CD4-positive, alpha-beta T cell (primary cell): ENCODE results near the gene NOS1AP. TPM values are rescaled to one million over a fixed set of nuclear protein-coding genes. Genes with fewer than 3 reads are reported as not detected.

Source experiments
- ATAC-seq: fragments of 200-7000 bp; cut with Tn5 transposase; one replicate; pipeline ENCODE4 v1.10.0; 2022; ENCODE audit warnings: mild to moderate bottlenecking; ENCODE audit not compliant: poor library complexity
- CTCF ChIA-PET: fragments of 350-600 bp; sonication (Branson Sonifier 250); formaldehyde crosslinking; loops from one replicate; lab custom pipeline; 2021; ENCODE audit warnings: antibody characterized with exemption, inconsistent platforms; lab: Charles Lee
- POLR2A ChIA-PET: fragments of 350-600 bp; sonication (Branson Sonifier 250); formaldehyde crosslinking; loops from one replicate; lab custom pipeline; 2021; ENCODE audit warnings: antibody characterized with exemption, inconsistent platforms; lab: Charles Lee
- DNase-seq, 14 experiments: peaks; one replicate each; pipeline ENCODE4 v3.0.0-alpha.2; 2013 to 2020; ENCODE audit warnings: mixed read lengths in 2 of 14
- H3K27ac ChIP-seq, 2 donors: one replicate each; pipeline versions ENCODE4 v1.5.1 to v1.7.0; 2013; ENCODE audit warnings: low read length in 2 of 2, low read depth in 1 of 2, mild to moderate bottlenecking in 1 of 2
- H3K27me3 ChIP-seq, 2 experiments: 1 replicate in 1 of 2; 2 replicates in 1 of 2; pipeline versions ENCODE4 v1.6.1 to v1.7.0; 2013; ENCODE audit warnings: low read length in 2 of 2, control low read depth in 1 of 2, mild to moderate bottlenecking in 1 of 2, moderate library complexity in 1 of 2; ENCODE audit not compliant: insufficient read depth in 2 of 2, control insufficient read depth in 1 of 2
- H3K36me3 ChIP-seq: one replicate; pipeline ENCODE4 v1.6.1; 2013; ENCODE audit warnings: low read length, control low read depth; ENCODE audit not compliant: insufficient read depth
- H3K4me1 ChIP-seq: one replicate; pipeline ENCODE4 v1.6.1; 2013; ENCODE audit warnings: low read length, control low read depth; ENCODE audit not compliant: insufficient read depth
- H3K4me3 ChIP-seq: one replicate; pipeline ENCODE4 v1.5.1; 2013; ENCODE audit warnings: mild to moderate bottlenecking, low read length, moderate library complexity
- H3K9me3 ChIP-seq, 2 experiments: 1 replicate in 1 of 2; 2 replicates in 1 of 2; pipeline versions ENCODE4 v1.6.1 to v1.7.0; 2013; ENCODE audit warnings: low read length in 2 of 2, mild to moderate bottlenecking in 2 of 2, control low read depth in 1 of 2, moderate library complexity in 1 of 2; ENCODE audit not compliant: control insufficient read depth in 1 of 2, insufficient read depth in 1 of 2
- H3K27ac Mint-ChIP-seq: one replicate; pipeline ENCODE4 v1.8.0; 2020; ENCODE audit warnings: mixed read lengths
- H3K27me3 Mint-ChIP-seq: one replicate; pipeline ENCODE4 v1.8.0; 2021; ENCODE audit warnings: mixed read lengths
- H3K36me3 Mint-ChIP-seq: one replicate; pipeline ENCODE4 v1.8.0; 2021; ENCODE audit warnings: low read depth, mixed read lengths
- H3K4me1 Mint-ChIP-seq: one replicate; pipeline ENCODE4 v1.8.0; 2021; ENCODE audit warnings: low read depth, mixed read lengths
- H3K4me3 Mint-ChIP-seq: one replicate; pipeline ENCODE4 v1.8.0; 2020; ENCODE audit warnings: mild to moderate bottlenecking, mixed read lengths
- H3K9me3 Mint-ChIP-seq: one replicate; pipeline ENCODE4 v1.8.0; 2020; ENCODE audit warnings: mixed read lengths
- CTCF ChIP-seq: fragments of 200-600 bp; IDR thresholded peaks from one replicate; pipeline ENCODE4 v1.8.0; 2022; ENCODE audit warnings: antibody characterized with exemption, mild to moderate bottlenecking
- intact Hi-C, 2 experiments: fragments of 100-400 bp; cut with DNase I in 1 of 2; cut with micrococcal nuclease in 1 of 2; formaldehyde crosslinking; loops; one replicate each; pipeline versions ENCODE4 v1.15.1 to v1.9.0; 2023 to 2025; cut with DNase I, micrococcal nuclease
- total RNA-seq, 174 experiments: library from RNA in 2 of 174; stranded (reverse) in 2 of 174; gene quantifications; one replicate each; pipeline ENCODE4 v1.2.3 and lab custom pipeline; 2021 to 2026

NOS1AP gene
- total RNA-seq, 2 experiments from 2014 or later: not detected

DNA sequence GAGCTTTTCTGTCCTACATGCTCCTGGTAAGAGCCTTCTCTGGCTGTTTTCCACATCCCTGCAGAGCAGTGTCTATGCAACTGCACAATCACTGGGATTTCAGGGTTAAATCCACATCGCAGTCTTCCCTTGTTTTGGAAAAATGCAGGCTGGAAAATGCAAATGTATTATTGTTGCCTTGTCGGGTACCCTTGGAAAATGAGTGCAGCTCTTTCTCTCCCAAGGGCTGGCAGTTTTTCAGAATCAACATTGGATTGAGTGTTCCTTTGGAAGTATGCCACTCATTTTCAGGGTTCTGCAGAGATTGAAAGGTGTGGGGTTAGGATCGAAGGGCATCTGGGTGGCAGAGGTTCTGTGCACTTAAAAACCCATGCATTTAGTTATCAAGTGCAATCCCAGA lies 3.2 kb downstream of the NOS1AP start:
- TF ChIP-seq CTCF: no peak
- CTCF ChIA-PET: no interaction called here
- intact Hi-C loops: loop anchor here in 1 of 2 experiments (5.0 kb wide), 1 partner anchor 425 kb away; the partner anchor contains the start of gene UHMK1
- peaks cover 29 to 44% of the 10 kb centered on the region in 2 experiments for H3K27me3 ChIP-seq
- Mint-ChIP-seq H3K36me3 (no peaks in the 10 kb centered on the region), H3K4me1 (peaks cover 7% of the 10 kb centered on the region), H3K27me3 (peaks cover 80% of the 10 kb centered on the region), H3K9me3 (no peaks in the 10 kb centered on the region), H3K27ac (no peak overlapping the region), H3K4me3 (no peak overlapping the region)
- no peak overlapping the region for H3K27ac ChIP-seq
- H3K36me3 ChIP-seq: no peaks in the 10 kb centered on the region
- ATAC-seq (no peak), DNase-seq (no peak)
- no peaks in the 10 kb centered on the region for H3K9me3 ChIP-seq
- POLR2A ChIA-PET: no interaction called here
- H3K4me1 ChIP-seq: peaks cover 14% of the 10 kb centered on the region
- H3K4me3 ChIP-seq: no peak overlapping the region

DNA sequence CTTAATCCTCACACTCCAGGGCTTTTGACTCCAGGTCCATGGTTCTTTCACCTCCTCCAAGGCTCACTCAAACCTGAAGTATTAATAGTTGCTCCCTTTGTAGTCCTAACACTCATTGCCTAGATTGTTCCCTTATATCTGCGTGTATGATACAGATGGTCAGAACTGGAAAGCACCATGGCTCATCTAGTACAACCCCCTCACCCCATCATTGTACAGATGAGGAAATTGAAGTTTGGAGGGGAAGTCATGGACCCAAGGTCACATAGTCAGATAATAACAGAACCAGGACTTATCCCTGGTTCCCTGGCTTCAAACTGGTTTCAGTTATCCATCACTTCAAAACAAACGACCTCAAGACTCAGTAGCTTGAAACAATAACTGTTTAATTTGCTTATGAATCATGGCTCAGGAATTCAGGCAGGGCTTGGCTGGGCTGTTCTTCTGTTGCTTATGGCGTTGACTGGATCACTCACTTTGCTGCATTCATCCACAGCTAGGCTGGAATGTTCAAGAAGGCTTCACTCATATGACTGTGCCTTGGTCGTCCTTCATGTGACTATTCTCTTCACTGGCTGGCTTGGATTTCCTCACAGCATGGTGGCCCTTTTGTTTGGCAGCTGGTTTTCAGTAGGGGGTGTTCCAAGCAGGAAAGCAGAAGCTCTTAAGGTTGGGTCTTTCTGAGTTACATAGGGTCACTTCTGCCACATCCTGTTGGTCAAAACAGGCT lies 5.0 kb downstream of the NOS1AP start:
- Mint-ChIP-seq H3K27ac (no peak overlapping the region), H3K4me1 (peaks cover 7% of the 10 kb centered on the region), H3K27me3 (peaks cover 79% of the 10 kb centered on the region), H3K36me3 (no peaks in the 10 kb centered on the region), H3K9me3 (no peaks in the 10 kb centered on the region), H3K4me3 (no peak overlapping the region)
- no peaks in the 10 kb centered on the region for H3K36me3 ChIP-seq
- no peak overlapping the region for H3K27ac ChIP-seq
- no peak for TF ChIP-seq CTCF
- no peak overlapping the region for H3K4me3 ChIP-seq
- peaks cover 23 to 34% of the 10 kb centered on the region in 2 experiments for H3K27me3 ChIP-seq
- ChIA-PET CTCF (no interaction called here), POLR2A (no interaction called here)
- no peak for DNase-seq
- H3K4me1 ChIP-seq: peaks cover 11% of the 10 kb centered on the region
- no peak for ATAC-seq
- intact Hi-C loops: loop anchor here in 1 of 2 experiments (5.0 kb wide), 1 partner anchor 423 kb away; the partner anchor contains the start of gene UHMK1
- no peaks in the 10 kb centered on the region for H3K9me3 ChIP-seq

DNA sequence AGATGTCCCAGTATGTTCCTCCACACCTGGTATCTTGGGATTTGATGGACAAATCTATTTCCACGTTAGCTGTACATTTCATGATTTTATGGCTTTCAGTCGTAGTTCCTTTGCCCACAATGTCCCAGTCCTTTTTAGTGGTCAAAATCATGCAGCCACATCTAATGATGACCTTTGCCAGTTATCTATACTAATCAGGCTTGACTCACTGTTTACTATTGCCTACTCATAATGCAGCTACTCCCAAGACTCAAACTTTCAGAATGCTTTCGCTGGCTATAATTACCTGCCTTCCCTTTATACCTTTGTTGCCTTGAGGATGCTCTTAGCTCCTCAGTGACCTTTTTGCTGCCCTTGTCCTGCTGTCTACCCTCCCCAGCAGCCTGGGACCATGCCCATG lies 6.4 kb downstream of the NOS1AP start:
- Mint-ChIP-seq H3K4me3 (no peak overlapping the region), H3K9me3 (no peaks in the 10 kb centered on the region), H3K27ac (no peak overlapping the region), H3K27me3 (peaks cover 73% of the 10 kb centered on the region), H3K36me3 (no peaks in the 10 kb centered on the region), H3K4me1 (no peaks in the 10 kb centered on the region)
- no peak for ATAC-seq
- DNase-seq: no peak
- CTCF ChIA-PET: no interaction called here
- Histone ChIP-seq H3K4me3 (no peak overlapping the region), H3K27ac (no peak overlapping the region), H3K36me3 (no peaks in the 10 kb centered on the region), H3K9me3 (no peaks in the 10 kb centered on the region), H3K27me3 (peaks cover 13 to 24% of the 10 kb centered on the region in 2 experiments), H3K4me1 (peaks cover under 1% of the 10 kb centered on the region)
- TF ChIP-seq CTCF: no peak
- POLR2A ChIA-PET: no interaction called here
- intact Hi-C loops: no loop called here
